SK-N-SH treated with all-trans-retinoic acid at 6 μM for 48 hours (cell line): ENCODE measurements around the gene SH3RF1.

Experiments used
- ATAC-seq: fragments of 200-7000 bp; cut with Tn5 transposase; 3 replicates; pipeline ENCODE4 v1.9.1; 2020; ENCODE audit warnings: mild to moderate bottlenecking, moderate library complexity
- ARNTL ChIP-seq: fragments of 450-650 bp; formaldehyde crosslinking; IDR thresholded peaks from 2 replicates; pipeline ENCODE4 v1.5.0; 2020; ENCODE audit warnings: low read depth, mild to moderate bottlenecking, moderate library complexity, borderline replicate concordance
- BACH2 ChIP-seq: fragments of 250-450 bp; sonication (Bioruptor Pico); IDR thresholded peaks from 2 replicates; pipeline ENCODE4 v1.9.0; 2021; ENCODE audit warnings: mild to moderate bottlenecking, borderline replicate concordance
- CSDC2 ChIP-seq: fragments of 250-450 bp; sonication (Bioruptor Pico); IDR thresholded peaks from 2 replicates; pipeline ENCODE4 v1.5.0; 2020; ENCODE audit warnings: mild to moderate bottlenecking, moderate library complexity
- CSRNP3 ChIP-seq: fragments of 250-450 bp; sonication (Bioruptor Pico); IDR thresholded peaks from 2 replicates; pipeline ENCODE4 v1.5.1; 2021; ENCODE audit warnings: mild to moderate bottlenecking, moderate library complexity
- ESRRG ChIP-seq: fragments of 250-450 bp; sonication (Bioruptor Pico); IDR thresholded peaks from 2 replicates; pipeline ENCODE4 v1.6.1; 2021; ENCODE audit warnings: mild to moderate bottlenecking
- GLIS3 ChIP-seq: fragments of 250-450 bp; sonication (Bioruptor Pico); IDR thresholded peaks from 2 replicates; pipeline ENCODE4 v1.5.0; 2020; ENCODE audit warnings: mild to moderate bottlenecking, moderate library complexity
- ISL1 ChIP-seq: fragments of 250-450 bp; sonication (Bioruptor Pico); IDR thresholded peaks from 2 replicates; pipeline ENCODE4 v2.1.2; 2022; ENCODE audit warnings: mild to moderate bottlenecking, moderate library complexity
- OSR1 ChIP-seq: fragments of 250-450 bp; sonication (Bioruptor Pico); IDR thresholded peaks from 2 replicates; pipeline ENCODE4 v1.8.0; 2022; ENCODE audit warnings: moderate library complexity, mild to moderate bottlenecking, inconsistent platforms
- PPARA ChIP-seq: fragments of 250-450 bp; sonication (Bioruptor Pico); IDR thresholded peaks from 2 replicates; pipeline ENCODE4 v1.5.0; 2020; ENCODE audit warnings: mild to moderate bottlenecking, borderline replicate concordance
- RARB ChIP-seq: fragments of 250-450 bp; sonication (Bioruptor Pico); IDR thresholded peaks from 2 replicates; pipeline ENCODE4 v1.8.0; 2021; ENCODE audit warnings: mild to moderate bottlenecking, moderate library complexity
- SNAI2 ChIP-seq: fragments of 250-450 bp; sonication (Bioruptor Pico); IDR thresholded peaks from 2 replicates; pipeline ENCODE4 v1.5.0; 2020; ENCODE audit warnings: mild to moderate bottlenecking, moderate library complexity
- TOX ChIP-seq: fragments of 250-450 bp; sonication (Bioruptor Pico); IDR thresholded peaks from 2 replicates; pipeline ENCODE4 v1.8.0; 2021; ENCODE audit warnings: mild to moderate bottlenecking, moderate library complexity, borderline replicate concordance
- TSHZ2 ChIP-seq: fragments of 250-450 bp; sonication (Bioruptor Pico); IDR thresholded peaks from 2 replicates; pipeline ENCODE4 v1.5.0; 2020; ENCODE audit warnings: mild to moderate bottlenecking, moderate library complexity
- ZFP3 ChIP-seq: fragments of 250-450 bp; sonication (Bioruptor Pico); IDR thresholded peaks from 2 replicates; pipeline ENCODE4 v1.5.0; 2020; ENCODE audit warnings: mild to moderate bottlenecking, moderate library complexity
- ZFP30 ChIP-seq: fragments of 450-650 bp; formaldehyde crosslinking; IDR thresholded peaks from 2 replicates; pipeline ENCODE4 v1.5.0; 2022; ENCODE audit warnings: mild to moderate bottlenecking, moderate library complexity
- ZNF565 ChIP-seq: fragments of 450-650 bp; formaldehyde crosslinking; conservative IDR thresholded peaks from 2 replicates; pipeline ENCODE4 v1.5.0; 2020; ENCODE audit warnings: low read depth, mild to moderate bottlenecking, moderate library complexity
- TF ChIP-seq, protein P1 (sequence below): fragments of 250-450 bp; sonication (Bioruptor Pico); IDR thresholded peaks from 2 replicates; pipeline ENCODE4 v1.8.0; 2021; ENCODE audit warnings: low read depth, mild to moderate bottlenecking, moderate library complexity, borderline replicate concordance
- TF ChIP-seq, protein P2 (sequence below): fragments of 250-450 bp; sonication (Bioruptor Pico); IDR thresholded peaks from 2 replicates; pipeline ENCODE4 v1.5.1; 2020; ENCODE audit warnings: low read depth, mild to moderate bottlenecking, moderate library complexity
- TF ChIP-seq, protein P3 (sequence below): fragments of 250-450 bp; sonication (Bioruptor Pico); IDR thresholded peaks from 2 replicates; pipeline ENCODE4 v1.8.0; 2020; ENCODE audit warnings: mild to moderate bottlenecking, moderate library complexity, borderline replicate concordance

SH3RF1 gene

GRCh38 chr4:169098532-169098931 is 172.2 kb downstream of the SH3RF1 start:
- TF ChIP-seq, protein P1, sequence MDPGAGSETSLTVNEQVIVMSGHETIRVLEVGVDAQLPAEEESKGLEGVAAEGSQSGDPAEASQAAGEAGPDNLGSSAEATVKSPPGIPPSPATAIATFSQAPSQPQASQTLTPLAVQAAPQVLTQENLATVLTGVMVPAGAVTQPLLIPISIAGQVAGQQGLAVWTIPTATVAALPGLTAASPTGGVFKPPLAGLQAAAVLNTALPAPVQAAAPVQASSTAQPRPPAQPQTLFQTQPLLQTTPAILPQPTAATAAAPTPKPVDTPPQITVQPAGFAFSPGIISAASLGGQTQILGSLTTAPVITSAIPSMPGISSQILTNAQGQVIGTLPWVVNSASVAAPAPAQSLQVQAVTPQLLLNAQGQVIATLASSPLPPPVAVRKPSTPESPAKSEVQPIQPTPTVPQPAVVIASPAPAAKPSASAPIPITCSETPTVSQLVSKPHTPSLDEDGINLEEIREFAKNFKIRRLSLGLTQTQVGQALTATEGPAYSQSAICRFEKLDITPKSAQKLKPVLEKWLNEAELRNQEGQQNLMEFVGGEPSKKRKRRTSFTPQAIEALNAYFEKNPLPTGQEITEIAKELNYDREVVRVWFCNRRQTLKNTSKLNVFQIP (CRISPR knock-in tag): no peak
- TF ChIP-seq OSR1 (CRISPR knock-in tag): no peak
- no peak for ATAC-seq

DNA sequence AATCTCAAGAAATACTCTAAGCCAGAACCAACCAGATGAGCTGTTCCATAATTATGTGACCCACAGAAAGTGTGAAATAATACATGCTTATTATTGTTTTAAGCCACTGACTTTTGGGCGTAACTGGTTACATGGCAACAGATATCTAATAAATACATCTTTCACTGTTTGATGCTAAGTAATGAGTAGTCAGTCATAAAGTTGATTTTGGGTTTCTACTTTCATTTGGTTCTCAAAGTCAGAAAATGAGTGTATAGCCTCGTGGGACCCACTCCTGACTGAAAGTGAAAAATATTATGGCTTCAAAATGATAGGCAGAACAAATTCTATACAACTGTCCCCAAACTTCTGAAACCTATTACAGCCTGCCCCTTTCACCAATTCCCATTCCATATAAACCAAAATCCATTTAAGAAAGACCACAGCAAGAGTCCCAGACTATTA is 172.7 kb downstream of the SH3RF1 start:
- ATAC-seq: no peak
- no peak for TF ChIP-seq SNAI2 (CRISPR knock-in tag)
- TF ChIP-seq ARNTL (CRISPR knock-in tag): no peak
- TF ChIP-seq, protein P2, sequence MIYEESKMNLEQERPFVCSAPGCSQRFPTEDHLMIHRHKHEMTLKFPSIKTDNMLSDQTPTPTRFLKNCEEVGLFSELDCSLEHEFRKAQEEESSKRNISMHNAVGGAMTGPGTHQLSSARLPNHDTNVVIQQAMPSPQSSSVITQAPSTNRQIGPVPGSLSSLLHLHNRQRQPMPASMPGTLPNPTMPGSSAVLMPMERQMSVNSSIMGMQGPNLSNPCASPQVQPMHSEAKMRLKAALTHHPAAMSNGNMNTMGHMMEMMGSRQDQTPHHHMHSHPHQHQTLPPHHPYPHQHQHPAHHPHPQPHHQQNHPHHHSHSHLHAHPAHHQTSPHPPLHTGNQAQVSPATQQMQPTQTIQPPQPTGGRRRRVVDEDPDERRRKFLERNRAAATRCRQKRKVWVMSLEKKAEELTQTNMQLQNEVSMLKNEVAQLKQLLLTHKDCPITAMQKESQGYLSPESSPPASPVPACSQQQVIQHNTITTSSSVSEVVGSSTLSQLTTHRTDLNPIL (CRISPR knock-in tag): no peak
- no peak for TF ChIP-seq BACH2 (CRISPR knock-in tag)
- TF ChIP-seq, protein P3, sequence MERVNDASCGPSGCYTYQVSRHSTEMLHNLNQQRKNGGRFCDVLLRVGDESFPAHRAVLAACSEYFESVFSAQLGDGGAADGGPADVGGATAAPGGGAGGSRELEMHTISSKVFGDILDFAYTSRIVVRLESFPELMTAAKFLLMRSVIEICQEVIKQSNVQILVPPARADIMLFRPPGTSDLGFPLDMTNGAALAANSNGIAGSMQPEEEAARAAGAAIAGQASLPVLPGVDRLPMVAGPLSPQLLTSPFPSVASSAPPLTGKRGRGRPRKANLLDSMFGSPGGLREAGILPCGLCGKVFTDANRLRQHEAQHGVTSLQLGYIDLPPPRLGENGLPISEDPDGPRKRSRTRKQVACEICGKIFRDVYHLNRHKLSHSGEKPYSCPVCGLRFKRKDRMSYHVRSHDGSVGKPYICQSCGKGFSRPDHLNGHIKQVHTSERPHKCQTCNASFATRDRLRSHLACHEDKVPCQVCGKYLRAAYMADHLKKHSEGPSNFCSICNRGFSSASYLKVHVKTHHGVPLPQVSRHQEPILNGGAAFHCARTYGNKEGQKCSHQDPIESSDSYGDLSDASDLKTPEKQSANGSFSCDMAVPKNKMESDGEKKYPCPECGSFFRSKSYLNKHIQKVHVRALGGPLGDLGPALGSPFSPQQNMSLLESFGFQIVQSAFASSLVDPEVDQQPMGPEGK (CRISPR knock-in tag): no peak
- TF ChIP-seq ZFP3 (CRISPR knock-in tag): no peak
- TF ChIP-seq ZNF565 (CRISPR knock-in tag): no peak
- no peak for TF ChIP-seq ISL1 (CRISPR knock-in tag)
- TF ChIP-seq OSR1 (CRISPR knock-in tag): no peak
- TF ChIP-seq CSRNP3 (CRISPR knock-in tag): no peak
- TF ChIP-seq PPARA (CRISPR knock-in tag): no peak
- no peak for TF ChIP-seq TSHZ2 (CRISPR knock-in tag)
- TF ChIP-seq RARB (CRISPR knock-in tag): no peak
- TF ChIP-seq CSDC2 (CRISPR knock-in tag): no peak
- no peak for TF ChIP-seq ZFP30 (CRISPR knock-in tag)

DNA sequence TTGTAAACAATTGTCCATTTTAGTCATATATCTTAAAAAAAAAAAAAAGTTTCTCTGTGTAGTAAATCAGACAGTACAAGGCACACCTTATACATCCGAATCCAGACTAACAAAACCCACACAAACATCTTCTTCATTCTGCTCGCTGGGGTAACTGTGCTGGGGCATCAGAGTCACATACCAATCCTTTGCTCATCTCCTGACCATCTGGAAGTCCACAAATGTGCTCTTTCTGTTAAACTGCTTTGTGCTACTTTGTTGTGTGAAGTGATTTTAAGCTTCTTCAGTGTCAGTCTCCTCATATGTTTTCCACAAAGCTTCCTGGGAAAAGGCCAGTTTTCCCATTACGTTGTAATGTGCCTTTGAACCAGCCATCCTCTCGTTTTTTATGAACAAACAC is 174.5 kb downstream of the SH3RF1 start:
- no peak for ATAC-seq
- TF ChIP-seq, protein P3 (CRISPR knock-in tag): no peak
- no peak for TF ChIP-seq ZNF565 (CRISPR knock-in tag)
- no peak for TF ChIP-seq OSR1 (CRISPR knock-in tag)
- TF ChIP-seq ARNTL (CRISPR knock-in tag): no peak
- no peak for TF ChIP-seq TSHZ2 (CRISPR knock-in tag)
- TF ChIP-seq, protein P1 (CRISPR knock-in tag): no peak
- no peak for TF ChIP-seq BACH2 (CRISPR knock-in tag)
- TF ChIP-seq TOX: no peak
- TF ChIP-seq ESRRG: no peak
- TF ChIP-seq GLIS3 (CRISPR knock-in tag): no peak
- TF ChIP-seq RARB (CRISPR knock-in tag): no peak
- no peak for TF ChIP-seq PPARA (CRISPR knock-in tag)
- no peak for TF ChIP-seq CSDC2 (CRISPR knock-in tag)
- TF ChIP-seq, all 23 proteins: peak for 0
